SU-DHL-6 (cell line): ENCODE data around the gene JADE2.

Source experiments
- EZH2phosphoT487 ChIP-seq: fragments of 200-600 bp; sonication (generic), shearing (Covaris generic); conservative IDR thresholded peaks from 2 replicates; pipeline ENCODE4 v1.6.1; 2018; ENCODE audit warnings: mild to moderate bottlenecking, antibody characterized with exemption, low read length, moderate library complexity, mixed read lengths
- TF ChIP-seq, protein P1 (sequence below): fragments of 200-600 bp; sonication (generic); IDR thresholded peaks from one replicate; pipeline ENCODE4 v1.5.1; 2017; ENCODE audit warnings: antibody characterized with exemption, mild to moderate bottlenecking, low read length, moderate library complexity; ENCODE audit not compliant: insufficient read depth, poor library complexity, severe bottlenecking

DNA sequence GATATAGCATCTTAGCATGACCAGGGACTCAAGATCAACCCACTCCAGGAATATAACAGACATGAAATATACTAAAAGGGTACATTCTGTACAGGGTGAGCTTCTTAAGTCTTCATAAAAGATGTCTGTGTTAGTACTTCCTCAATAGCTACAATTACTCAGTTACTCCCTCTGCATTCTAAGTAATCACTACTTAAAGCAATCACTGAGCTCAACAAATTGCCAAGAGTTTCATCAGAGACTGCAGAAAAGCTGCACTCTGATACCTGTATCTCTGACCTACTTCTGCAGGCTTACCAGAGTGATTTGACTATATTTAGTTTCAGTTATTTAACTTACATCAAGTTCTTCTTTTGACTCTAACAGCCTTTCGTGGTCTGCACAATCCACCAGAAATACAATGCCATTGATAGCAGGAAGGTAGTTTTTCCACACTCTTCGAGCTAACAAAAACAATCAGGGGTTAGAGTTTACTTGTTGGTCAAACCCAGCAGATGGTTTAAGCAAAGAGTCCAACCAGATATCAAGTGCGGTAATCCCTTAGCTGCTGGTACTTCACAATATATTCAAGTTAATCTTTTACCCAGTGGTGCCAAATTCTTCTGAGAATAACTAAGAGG is 83.9 kb downstream of the JADE2 start:
- TF ChIP-seq, protein P1, sequence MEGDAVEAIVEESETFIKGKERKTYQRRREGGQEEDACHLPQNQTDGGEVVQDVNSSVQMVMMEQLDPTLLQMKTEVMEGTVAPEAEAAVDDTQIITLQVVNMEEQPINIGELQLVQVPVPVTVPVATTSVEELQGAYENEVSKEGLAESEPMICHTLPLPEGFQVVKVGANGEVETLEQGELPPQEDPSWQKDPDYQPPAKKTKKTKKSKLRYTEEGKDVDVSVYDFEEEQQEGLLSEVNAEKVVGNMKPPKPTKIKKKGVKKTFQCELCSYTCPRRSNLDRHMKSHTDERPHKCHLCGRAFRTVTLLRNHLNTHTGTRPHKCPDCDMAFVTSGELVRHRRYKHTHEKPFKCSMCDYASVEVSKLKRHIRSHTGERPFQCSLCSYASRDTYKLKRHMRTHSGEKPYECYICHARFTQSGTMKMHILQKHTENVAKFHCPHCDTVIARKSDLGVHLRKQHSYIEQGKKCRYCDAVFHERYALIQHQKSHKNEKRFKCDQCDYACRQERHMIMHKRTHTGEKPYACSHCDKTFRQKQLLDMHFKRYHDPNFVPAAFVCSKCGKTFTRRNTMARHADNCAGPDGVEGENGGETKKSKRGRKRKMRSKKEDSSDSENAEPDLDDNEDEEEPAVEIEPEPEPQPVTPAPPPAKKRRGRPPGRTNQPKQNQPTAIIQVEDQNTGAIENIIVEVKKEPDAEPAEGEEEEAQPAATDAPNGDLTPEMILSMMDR, result no peak
- TF ChIP-seq EZH2phosphoT487, result no peak
